GM18502 (cell line): ENCODE measurements around the gene SLC10A6.

Source experiments
- ATAC-seq: cut with Tn5 transposase; IDR thresholded peaks from one replicate; pipeline ENCODE4 v1.9.1; 2021; ENCODE audit warnings: mild to moderate bottlenecking; ENCODE audit not compliant: unreplicated experiment, poor library complexity

SLC10A6 gene

DNA sequence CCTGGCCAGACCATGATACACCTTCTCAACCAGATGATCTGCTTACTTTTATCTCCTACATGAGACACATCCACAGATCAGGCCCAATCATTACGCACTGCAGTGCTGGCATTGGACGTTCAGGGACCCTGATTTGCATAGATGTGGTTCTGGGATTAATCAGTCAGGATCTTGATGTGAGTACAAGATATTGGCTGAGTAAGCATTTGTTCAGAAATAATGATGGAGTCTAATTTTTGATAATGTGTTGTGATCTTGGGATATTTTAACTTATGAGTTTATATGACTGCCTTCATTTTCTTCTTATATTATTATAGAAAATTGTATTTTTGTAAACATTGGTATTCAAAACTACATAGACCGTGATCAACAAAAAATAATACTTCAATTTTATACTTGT lies 39.4 kb downstream of the SLC10A6 start:
- ATAC-seq = no peak

DNA sequence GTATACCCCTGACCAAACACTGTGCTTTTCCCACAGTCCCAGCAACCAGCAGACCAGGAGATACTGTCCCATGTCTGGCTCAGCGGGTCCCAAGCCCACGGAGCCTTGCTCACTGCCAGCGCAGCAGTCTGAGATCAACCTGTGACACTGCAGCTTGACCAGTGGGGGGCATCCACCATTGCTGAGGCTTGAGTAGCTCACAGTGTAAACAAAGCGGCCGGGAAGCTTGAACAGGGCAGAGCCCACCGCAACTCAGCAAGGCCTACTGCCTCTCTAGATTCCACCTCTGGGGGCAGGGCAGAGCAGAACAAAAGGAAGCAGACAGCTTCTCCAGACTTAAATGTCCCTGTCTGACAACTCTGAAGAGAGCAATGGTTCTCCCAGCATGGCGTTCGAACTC lies 58.1 kb downstream of the SLC10A6 start:
- no peak for ATAC-seq

DNA sequence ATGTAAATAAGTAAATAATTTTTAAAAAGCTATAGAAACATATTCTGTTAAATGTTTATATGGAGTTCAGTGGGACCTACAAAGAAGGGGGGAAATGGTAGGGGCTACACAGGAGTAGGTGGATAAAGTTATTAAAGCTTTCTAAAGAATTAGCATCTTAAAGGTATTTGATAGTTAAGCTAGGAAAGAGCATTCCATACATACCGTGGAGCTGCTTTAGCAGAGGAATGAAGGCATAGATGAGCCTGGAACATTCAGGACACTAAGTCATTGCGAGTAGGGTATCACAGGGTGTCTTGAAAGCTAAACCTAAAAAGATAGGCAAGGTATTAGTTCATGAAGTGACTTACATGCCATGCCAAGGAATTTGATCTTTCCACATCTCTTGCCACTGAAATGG lies 60.4 kb downstream of the SLC10A6 start:
- ATAC-seq = no peak

DNA sequence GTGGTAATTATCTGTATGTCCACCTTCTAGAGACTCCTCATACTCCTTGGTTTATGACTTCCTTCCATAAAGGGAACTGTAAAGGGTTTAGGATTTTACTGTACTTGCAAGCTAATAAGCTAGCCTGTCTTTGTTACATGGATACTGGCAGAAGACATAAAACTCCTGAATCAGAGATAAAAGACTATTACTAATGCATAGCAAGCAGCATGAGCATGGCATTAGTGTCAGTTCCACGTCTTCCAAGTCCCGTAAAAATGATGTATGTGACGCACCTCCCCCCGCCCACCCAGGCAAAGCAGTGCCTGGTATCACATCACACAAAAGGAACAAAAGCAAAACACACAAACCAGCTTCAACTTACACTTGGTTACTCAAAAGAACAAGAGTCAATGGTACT lies 71.0 kb downstream of the SLC10A6 start:
- no peak for ATAC-seq

DNA sequence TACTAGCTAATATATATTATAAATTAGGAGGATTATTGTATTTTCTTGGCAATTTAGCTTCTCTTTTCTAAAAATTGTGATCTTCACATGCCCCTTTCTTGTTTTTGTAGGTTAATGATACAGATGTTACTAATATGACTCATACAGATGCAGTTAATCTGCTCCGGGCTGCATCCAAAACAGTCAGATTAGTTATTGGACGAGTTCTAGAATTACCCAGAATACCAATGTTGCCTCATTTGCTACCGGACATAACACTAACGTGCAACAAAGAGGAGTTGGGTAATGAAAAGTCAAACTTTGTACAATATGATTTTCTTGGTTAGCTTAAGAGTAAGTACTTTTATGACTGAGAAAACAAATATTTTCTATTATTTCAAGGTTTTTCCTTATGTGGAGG lies 74.1 kb downstream of the SLC10A6 start:
- ATAC-seq = no peak
